Activated gamma-delta T cell treated with Interleukin-2 at 50 U/mL for 16 hours (primary cell): ENCODE results near the gene ZNF630.
"Not testable (repeated sequence)": the region's sequence is repeated elsewhere in the genome, so short reads cannot be mapped to it uniquely, and the experiment has no call there.

ENCODE experiments used
- DNase-seq: peaks from one replicate; pipeline ENCODE4 v3.0.0-alpha.2; 2020

ZNF630 gene

DNA sequence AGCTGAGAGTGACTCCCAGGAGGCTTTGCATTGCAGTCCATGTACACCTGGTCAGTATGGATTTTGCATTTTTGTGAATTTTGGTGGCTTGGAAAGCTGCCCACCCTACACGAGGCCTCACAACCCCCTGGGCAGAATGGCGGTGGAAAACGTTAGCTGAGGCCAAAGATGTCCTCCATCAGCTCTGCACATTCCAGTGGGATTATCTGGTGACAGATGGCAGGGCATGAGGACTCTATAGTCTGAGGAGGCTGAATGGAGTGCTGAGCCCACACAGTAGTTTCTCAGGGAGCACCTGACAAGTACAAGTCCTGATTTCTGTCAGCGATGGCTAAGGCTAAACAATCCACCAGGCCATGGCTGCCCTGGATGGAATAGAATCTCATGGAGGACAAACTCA lies 43.9 kb downstream of the ZNF630 start:
- DNase-seq, result not testable (repeated sequence)

DNA sequence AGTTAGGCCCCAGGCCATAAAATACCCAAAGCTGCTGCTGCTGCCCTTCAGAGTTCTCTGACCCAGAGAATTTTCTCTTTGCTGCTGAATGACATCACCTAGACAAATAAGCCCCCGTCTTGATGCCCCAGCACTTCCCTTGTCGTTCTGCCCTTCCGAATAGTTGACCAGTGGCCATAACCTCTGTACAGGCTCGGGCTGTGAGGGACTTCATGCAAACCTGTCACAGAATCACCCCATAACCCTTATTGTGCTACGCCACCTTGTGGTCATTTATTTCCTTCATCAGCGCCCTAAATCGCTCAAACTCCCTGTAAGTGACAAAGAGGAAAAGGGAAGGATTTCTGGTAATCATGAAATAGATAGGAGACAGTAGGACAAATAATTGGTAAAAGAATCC lies 45.9 kb downstream of the ZNF630 start:
- DNase-seq, result peak; percentile 32

DNA sequence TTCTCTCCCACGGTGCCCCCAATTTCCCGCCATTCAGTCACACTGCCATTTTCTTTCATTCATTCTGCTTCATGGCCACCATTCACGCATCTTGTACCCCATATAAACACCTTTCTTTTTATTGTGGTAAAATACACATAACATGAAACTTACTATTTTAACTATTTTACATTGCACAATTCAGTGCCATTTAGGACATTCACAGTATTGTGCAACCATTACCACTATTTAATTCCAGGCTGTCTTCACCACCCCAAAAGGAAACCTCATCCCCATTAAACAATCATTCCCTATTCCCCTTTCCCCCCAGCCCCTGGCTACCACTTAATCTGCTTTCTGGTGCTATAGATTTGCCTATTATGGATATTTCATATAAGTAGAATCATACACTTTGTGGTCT lies 48.7 kb downstream of the ZNF630 start:
- DNase-seq, result no peak

DNA sequence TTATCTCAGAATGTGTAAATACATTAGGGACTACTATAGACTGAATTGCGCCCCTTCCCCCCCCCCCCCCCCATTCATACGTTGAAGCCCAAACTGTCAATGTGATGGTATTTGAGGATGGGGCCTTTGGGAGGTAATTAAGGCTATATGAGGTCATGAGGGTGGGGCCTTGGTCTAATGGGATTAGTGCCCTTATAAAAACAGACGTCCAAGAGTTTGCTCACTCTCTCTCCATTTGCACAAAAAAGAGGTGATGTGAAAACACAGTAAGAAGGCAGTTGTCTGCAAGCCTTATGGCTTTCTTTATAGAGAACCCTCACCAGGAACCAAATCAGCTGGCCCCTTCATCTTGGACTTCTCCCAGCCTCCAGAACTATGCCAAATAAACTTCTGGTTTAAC lies 49.3 kb downstream of the ZNF630 start:
- no peak for DNase-seq

DNA sequence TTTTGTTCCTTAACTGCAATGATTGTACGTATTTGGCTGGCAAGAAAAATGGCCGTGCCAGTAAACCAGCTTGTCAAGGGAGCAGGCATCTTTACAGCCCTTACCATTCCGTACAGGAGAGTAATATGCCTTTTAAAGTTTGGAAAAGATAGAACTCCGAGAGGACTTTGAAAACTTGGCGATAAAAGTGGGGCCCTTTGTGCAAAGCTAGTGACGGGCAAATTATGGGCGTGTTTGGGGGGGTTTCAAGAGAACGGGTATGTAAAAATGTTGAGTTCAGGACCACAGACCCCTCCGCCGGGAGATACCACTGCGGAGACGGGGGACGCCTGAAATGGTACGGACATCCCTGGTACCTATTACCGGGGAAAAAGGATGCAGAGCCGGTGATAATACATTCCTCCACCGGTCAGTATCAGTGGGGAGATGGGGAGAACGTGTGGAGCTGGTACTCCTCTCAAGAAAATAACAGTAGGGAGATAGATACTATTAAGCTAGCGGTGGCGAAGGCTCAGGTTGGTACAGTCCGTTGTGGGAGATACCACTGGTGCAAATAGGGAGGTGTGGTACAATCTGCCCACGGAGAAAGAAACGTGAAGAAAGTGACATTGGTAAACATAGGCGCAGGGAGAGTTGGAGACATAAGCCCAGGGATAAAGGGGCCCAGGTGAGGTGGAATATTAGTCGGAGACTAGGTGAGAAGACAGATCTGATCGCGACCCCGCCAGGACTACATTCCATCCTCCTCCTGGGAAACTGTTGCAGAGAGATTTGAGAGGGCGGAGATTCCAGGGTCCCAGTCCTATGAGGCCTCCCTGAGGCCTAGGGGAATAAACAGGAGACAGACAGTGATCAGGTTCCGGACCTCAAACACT lies 50.2 kb downstream of the ZNF630 start:
- DNase-seq, result peak; percentile 72

DNA sequence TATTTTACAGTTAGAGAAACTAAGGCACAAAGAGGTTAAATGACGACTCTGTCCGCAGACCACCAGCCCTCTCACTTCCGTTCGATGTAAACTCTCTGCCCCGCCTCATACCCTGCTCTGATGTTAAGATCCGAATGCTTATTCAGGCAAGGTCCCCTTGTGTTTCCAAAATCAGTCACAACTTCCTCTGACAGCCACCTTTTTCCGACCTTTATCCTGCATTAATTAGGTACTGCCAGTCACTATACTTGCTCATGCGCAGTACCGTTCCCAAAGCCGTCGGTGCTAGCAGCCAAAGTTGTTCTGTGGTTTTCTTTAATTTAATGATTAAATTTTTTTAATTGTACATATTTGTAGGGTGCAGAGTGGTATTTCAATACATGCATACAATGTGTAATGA lies 51.0 kb downstream of the ZNF630 start:
- not testable (repeated sequence) for DNase-seq

DNA sequence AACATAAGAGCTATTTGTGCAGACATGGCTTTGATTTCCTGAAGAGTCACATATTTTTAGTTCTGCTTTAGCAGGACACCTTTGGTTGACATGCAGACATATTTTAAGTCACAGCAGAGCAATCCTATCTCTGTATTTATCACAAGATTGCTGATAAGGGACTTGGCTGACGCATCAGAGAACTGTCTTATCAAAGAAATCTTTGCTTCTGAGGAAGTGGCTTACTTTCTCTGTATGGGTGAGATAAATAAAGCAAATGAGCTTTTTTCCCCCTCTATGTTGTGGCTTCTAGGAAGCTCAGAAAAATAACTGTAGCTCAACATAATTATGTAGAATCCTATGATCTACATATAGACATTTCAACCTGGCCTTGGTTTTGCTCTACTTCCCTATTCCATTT lies 51.5 kb downstream of the ZNF630 start:
- DNase-seq, result not testable (repeated sequence)

DNA sequence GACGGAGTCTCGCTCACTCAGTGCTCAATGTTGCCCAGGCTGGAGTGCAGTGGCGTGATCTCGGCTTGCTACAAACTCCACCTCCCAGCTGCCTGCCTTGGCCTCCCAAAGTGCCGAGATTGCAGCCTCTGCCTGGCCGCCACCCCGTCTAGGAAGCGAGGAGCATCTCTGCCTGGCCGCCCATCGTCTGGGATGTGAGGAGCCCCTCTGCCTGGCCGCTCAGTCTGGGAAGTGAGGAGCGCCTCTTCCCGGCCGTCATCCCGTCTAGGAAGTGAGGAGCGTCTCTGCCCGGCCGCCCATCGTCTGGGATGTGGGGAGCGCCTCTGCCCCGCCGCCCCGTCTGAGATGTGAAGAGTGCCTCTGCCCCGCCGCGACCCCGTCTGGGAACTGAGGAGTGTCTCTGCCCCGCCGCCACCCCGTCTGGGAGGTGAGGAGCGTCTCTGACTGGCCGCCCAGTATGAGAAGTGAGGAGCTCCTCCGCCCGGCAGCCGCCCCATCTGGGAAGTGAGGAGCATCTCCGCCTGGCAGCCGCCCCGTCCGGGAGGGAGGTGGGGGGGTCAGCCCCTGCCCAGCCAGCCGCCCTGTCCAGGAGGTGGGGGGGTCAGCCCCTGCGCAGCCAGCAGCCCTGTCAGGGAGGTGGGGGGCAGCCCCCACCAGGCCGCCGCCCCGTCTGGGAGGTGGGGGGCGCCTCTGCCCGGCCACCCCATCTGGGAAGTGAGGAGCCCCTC lies 54.7 kb downstream of the ZNF630 start:
- not testable (repeated sequence) for DNase-seq

DNA sequence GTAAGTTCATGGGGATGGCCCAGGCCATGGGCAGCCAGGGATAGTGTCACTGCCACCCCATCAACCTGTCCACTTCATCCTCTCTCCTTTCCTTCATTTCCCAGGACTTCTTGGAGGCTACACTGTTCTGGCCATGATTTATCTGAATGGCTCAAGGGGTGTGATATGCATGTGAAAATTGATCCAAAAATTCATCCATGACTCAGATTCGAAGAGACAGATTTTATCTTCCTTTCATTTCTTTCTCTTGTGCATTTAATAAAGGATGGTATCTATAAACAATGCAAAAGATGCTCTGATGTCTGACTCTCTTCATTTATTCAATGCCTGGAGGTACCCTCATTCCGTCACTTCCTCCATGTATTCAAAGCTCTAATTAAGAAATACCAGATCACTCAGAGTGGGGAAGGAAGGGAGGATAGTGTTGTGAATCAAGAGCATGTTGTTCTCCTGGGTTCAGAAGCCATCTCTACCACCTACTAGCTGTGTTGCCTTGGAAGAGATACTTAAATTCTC lies 61.9 kb downstream of the ZNF630 start:
- DNase-seq, result not testable (repeated sequence)
